A549 (cell line): ENCODE measurements around the gene FGF14. TPM values are rescaled to one million over a fixed set of nuclear protein-coding genes. Genes with fewer than 3 reads are reported as not detected.

ENCODE experiments used
- ATAC-seq, 2 experiments: fragments of 200-7000 bp in 1 of 2; fragments of >200 bp in 1 of 2; cut with Nextera tagmentation in 1 of 2; cut with Tn5 transposase in 1 of 2; 3 replicates each; pipeline versions ENCODE4 v1.8.0 to v1.9.1; 2018 to 2020; ENCODE audit warnings: mild to moderate bottlenecking in 1 of 2, moderate library complexity in 1 of 2
- CTCF ChIA-PET: fragments of 300-600 bp; sonication (Branson Sonifier 250); formaldehyde crosslinking; extraction: SDS; loops from one replicate; lab custom pipeline; 2021; ENCODE audit warnings: antibody characterized with exemption, inconsistent platforms; lab: Yijun Ruan, JAX
- POLR2A ChIA-PET: fragments of 350-600 bp; formaldehyde crosslinking; extraction: SDS; loops from one replicate; lab custom pipeline; 2021; ENCODE audit warnings: antibody characterized with exemption, inconsistent platforms; lab: Yijun Ruan, JAX
- DNase-seq, 2 experiments: peaks; one replicate each; pipeline versions ENCODE4 v3.0.0 to v3.0.0-alpha.2; 2011 to 2016; ENCODE audit warnings: low read depth in 1 of 2, low spot score in 1 of 2
- FAIRE-seq: peaks from 2 replicates; lab custom pipeline; 2011; peaks lifted over from hg19 to GRCh38; lab: Jason Lieb, UNC
- H3K27ac ChIP-seq, 2 experiments: fragments of >200 bp; sonication (Bioruptor Twin); formaldehyde crosslinking; 3 replicates each; pipeline ENCODE4 v1.5.1; 2016 to 2017
- H3K4me1 ChIP-seq: fragments of >200 bp; sonication (Bioruptor Twin); formaldehyde crosslinking; 3 replicates; pipeline ENCODE4 v1.6.1; 2016
- H3K4me2 ChIP-seq: fragments of >200 bp; sonication (Bioruptor Twin); formaldehyde crosslinking; 3 replicates; pipeline ENCODE4 v1.6.1; 2016
- H3K4me3 ChIP-seq: fragments of >200 bp; sonication (Bioruptor Twin); formaldehyde crosslinking; 3 replicates; pipeline ENCODE4 v1.5.1; 2016
- H3K9me3 ChIP-seq: fragments of >200 bp; sonication (Bioruptor Twin); formaldehyde crosslinking; 3 replicates; pipeline ENCODE4 v1.6.1; 2016
- CHD2 ChIP-seq: fragments of 150-350 bp; IDR thresholded peaks from 2 replicates; pipeline ENCODE4 v1.6.1; 2014; ENCODE audit warnings: low read length; ENCODE audit not compliant: partially characterized antibody
- CHD4 ChIP-seq: fragments of 200-600 bp; sonication (generic); IDR thresholded peaks from 2 replicates; pipeline ENCODE4 v1.6.1; 2016; ENCODE audit warnings: antibody characterized with exemption, mild to moderate bottlenecking, borderline replicate concordance
- CTCF ChIP-seq: fragments of >200 bp; sonication (Bioruptor Twin); formaldehyde crosslinking; IDR thresholded peaks from 3 replicates; pipeline ENCODE4 v1.5.1; 2016
- EHF ChIP-seq: fragments of 250-450 bp; sonication (Bioruptor Pico); IDR thresholded peaks from 2 replicates; pipeline ENCODE4 v1.5.0; 2020; ENCODE audit warnings: mild to moderate bottlenecking
- ELK1 ChIP-seq: fragments of 150-350 bp; IDR thresholded peaks from 2 replicates; pipeline ENCODE4 v1.6.1; 2014; ENCODE audit warnings: low read depth, mild to moderate bottlenecking, low read length
- EP300 ChIP-seq, 2 experiments: fragments of >200 bp; sonication (Bioruptor Twin); formaldehyde crosslinking; IDR thresholded peaks; 2 replicates in 1 of 2; 3 replicates in 1 of 2; pipeline ENCODE4 v1.6.1; 2016 to 2017
- FOSL2 ChIP-seq, 2 experiments: fragments of 450-650 bp in 1 of 2; fragments of >200 bp in 1 of 2; sonication (Bioruptor Twin) in 1 of 2; formaldehyde crosslinking; IDR thresholded peaks; 2 replicates each; pipeline versions ENCODE4 v1.5.0 to v1.6.1; 2016 to 2020; ENCODE audit warnings: mild to moderate bottlenecking in 1 of 2, moderate library complexity in 1 of 2
- HDAC2 ChIP-seq: fragments of 200-600 bp; sonication (generic); IDR thresholded peaks from 2 replicates; pipeline ENCODE4 v1.6.1; 2016
- HOXA7 ChIP-seq: fragments of 250-450 bp; sonication (Bioruptor Pico); IDR thresholded peaks from 2 replicates; pipeline ENCODE4 v1.5.0; 2020; ENCODE audit warnings: mild to moderate bottlenecking, moderate library complexity
- HOXB13 ChIP-seq: fragments of 250-450 bp; sonication (Bioruptor Pico); IDR thresholded peaks from 2 replicates; pipeline ENCODE4 v1.5.0; 2020; ENCODE audit warnings: low read depth, mild to moderate bottlenecking, moderate library complexity
- HOXB5 ChIP-seq: fragments of 250-450 bp; sonication (Bioruptor Pico); IDR thresholded peaks from 2 replicates; pipeline ENCODE4 v1.5.0; 2020; ENCODE audit warnings: mild to moderate bottlenecking, moderate library complexity
- KDM5A ChIP-seq: fragments of 200-600 bp; sonication (generic); IDR thresholded peaks from 2 replicates; pipeline ENCODE4 v1.6.1; 2016; ENCODE audit warnings: antibody characterized with exemption, mild to moderate bottlenecking
- MAX ChIP-seq: IDR thresholded peaks from 2 replicates; pipeline ENCODE4 v1.6.1; 2012
- MYC ChIP-seq: IDR thresholded peaks from 2 replicates; pipeline ENCODE4 v1.6.1; 2012; ENCODE audit warnings: mild to moderate bottlenecking, inconsistent platforms, low read length, improper control_type of control experiment, borderline replicate concordance
- NPAS2 ChIP-seq: fragments of 250-450 bp; sonication (Bioruptor Pico); IDR thresholded peaks from 2 replicates; pipeline ENCODE4 v1.8.0; 2022; ENCODE audit warnings: mild to moderate bottlenecking, moderate library complexity, borderline replicate concordance
- PBX3 ChIP-seq: IDR thresholded peaks from 2 replicates; pipeline ENCODE4 v1.6.1; 2012
- POLR2A ChIP-seq: IDR thresholded peaks from 2 replicates; pipeline ENCODE4 v1.6.1; 2012; ENCODE audit warnings: mild to moderate bottlenecking, low read length
- POLR2AphosphoS2 ChIP-seq: conservative IDR thresholded peaks from 2 replicates; pipeline ENCODE4 v1.6.1; 2012; ENCODE audit warnings: low read length, improper control_type of control experiment, inconsistent platforms
- RAD21 ChIP-seq, 2 experiments: fragments of >200 bp in 1 of 2; sonication (Bioruptor Twin) in 1 of 2; formaldehyde crosslinking in 1 of 2; IDR thresholded peaks in 1 of 2; conservative IDR thresholded peaks in 1 of 2; 2 replicates in 1 of 2; 3 replicates in 1 of 2; pipeline ENCODE4 v1.6.1; 2012 to 2018; ENCODE audit warnings: inconsistent platforms in 1 of 2
- SREBF2 ChIP-seq: fragments of 450-650 bp; IDR thresholded peaks from 2 replicates; pipeline ENCODE4 v1.6.1; 2014; ENCODE audit warnings: mild to moderate bottlenecking, moderate library complexity
- USF2 ChIP-seq: fragments of 450-650 bp; IDR thresholded peaks from 2 replicates; pipeline ENCODE4 v1.6.1; 2014; ENCODE audit warnings: antibody characterized with exemption
- ZSCAN20 ChIP-seq: fragments of 250-450 bp; sonication (Bioruptor Pico); IDR thresholded peaks from 2 replicates; pipeline ENCODE4 v1.8.0; 2022; ENCODE audit warnings: mild to moderate bottlenecking, moderate library complexity
- WGBS: methylation state at CpG from one replicate; pipeline ENCODE4 v1.1.6; 2017; ENCODE audit errors: missing lambda C conversion rate; 5-methylcytosine and 5-hydroxymethylcytosine counted together
- polyA plus RNA-seq, 4 experiments: library from polyadenylated mRNA; depleted of rRNA in 3 of 4; stranded (reverse); fragments of >200 nt; fragmentation: RNase III in 1 of 4; extraction: RNeasy Plus Mini Kit Qiagen cat#74134 plus additional on column Dnase treatment in 1 of 4; gene quantifications; 2 replicates in 3 of 4; 3 replicates in 1 of 4; pipeline ENCODE4 v1.2.3, GENCODE V29; 2011 to 2017
- TF ChIP-seq, protein P1 (sequence below): IDR thresholded peaks from 2 replicates; pipeline ENCODE4 v1.6.1; 2012; ENCODE audit warnings: low read depth, borderline replicate concordance

The FGF14 gene
- polyA plus RNA-seq, 2 of the 4 experiments (the other 2 are of a cell fraction): not detected

- CTCF ChIA-PET: no interaction called here
- no peak for TF ChIP-seq USF2
- TF ChIP-seq, protein P1, sequence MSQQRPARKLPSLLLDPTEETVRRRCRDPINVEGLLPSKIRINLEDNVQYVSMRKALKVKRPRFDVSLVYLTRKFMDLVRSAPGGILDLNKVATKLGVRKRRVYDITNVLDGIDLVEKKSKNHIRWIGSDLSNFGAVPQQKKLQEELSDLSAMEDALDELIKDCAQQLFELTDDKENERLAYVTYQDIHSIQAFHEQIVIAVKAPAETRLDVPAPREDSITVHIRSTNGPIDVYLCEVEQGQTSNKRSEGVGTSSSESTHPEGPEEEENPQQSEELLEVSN: no peak
- no peak for TF ChIP-seq KDM5A
- no peak for TF ChIP-seq RAD21 (conservative IDR thresholded peaks at IDR 0.05 in 1 of 2, IDR thresholded peaks at IDR 0.05 in 1 of 2)
- no peak for TF ChIP-seq PBX3
- TF ChIP-seq EP300 (IDR thresholded peaks at IDR 0.05): no peak
- TF ChIP-seq MYC: no peak
- WGBS: 64% methylated on average over 3 of the region's 3 CpGs
- POLR2A ChIA-PET: no interaction called here
- H3K27ac ChIP-seq: no peak overlapping the region
- H3K9me3 ChIP-seq: no peaks in the 10 kb centered on the region
- H3K4me2 ChIP-seq: no peak overlapping the region
- H3K4me3 ChIP-seq: no peak overlapping the region
- FAIRE-seq (no peak), DNase-seq (no peak), ATAC-seq (no peak)
- H3K4me1 ChIP-seq: peaks cover 11% of the 10 kb centered on the region; the same call in 1 of the 3 replicates
These were observed 665.3 kb downstream of the FGF14 start for GRCh38 chr13:101736566-101736965.

- Histone ChIP-seq H3K27ac (no peak overlapping the region), H3K4me2 (no peak overlapping the region), H3K9me3 (no peaks in the 10 kb centered on the region), H3K4me1 (no peaks in the 10 kb centered on the region), H3K4me3 (no peak overlapping the region)
- ChIA-PET CTCF (no interaction called here), POLR2A (no interaction called here)
- WGBS: 73% methylated on average over 3 of the region's 3 CpGs
- no peak for ATAC-seq
- DNase-seq: no peak
- no peak for TF ChIP-seq HOXA7 (CRISPR knock-in tag)
- TF ChIP-seq CHD4: no peak
- no peak for TF ChIP-seq RAD21 (conservative IDR thresholded peaks at IDR 0.05 in 1 of 2, IDR thresholded peaks at IDR 0.05 in 1 of 2)
- no peak for TF ChIP-seq HDAC2
- no peak for TF ChIP-seq EHF (CRISPR knock-in tag)
- TF ChIP-seq CTCF: no peak
- no peak for TF ChIP-seq CHD2
- TF ChIP-seq FOSL2 (IDR thresholded peaks at IDR 0.05): no peak
- TF ChIP-seq FOSL2 (CRISPR knock-in tag; IDR thresholded peaks at IDR 0.05): no peak
- TF ChIP-seq POLR2A: no peak
- no peak for TF ChIP-seq POLR2AphosphoS2
- no peak for TF ChIP-seq ZSCAN20 (CRISPR knock-in tag)
- TF ChIP-seq, protein P1: no peak
- no peak for TF ChIP-seq MAX
- no peak for TF ChIP-seq ELK1
- no peak for TF ChIP-seq HOXB5
- no peak for TF ChIP-seq NPAS2 (CRISPR knock-in tag)
- no peak for TF ChIP-seq SREBF2
- TF ChIP-seq HOXB13 (CRISPR knock-in tag): no peak
- no peak for FAIRE-seq
These were observed 671.3 kb downstream of the FGF14 start for GRCh38 chr13:101730420-101731000.
